Measurements from ENCODE around the gene ABCD3.

DNA sequence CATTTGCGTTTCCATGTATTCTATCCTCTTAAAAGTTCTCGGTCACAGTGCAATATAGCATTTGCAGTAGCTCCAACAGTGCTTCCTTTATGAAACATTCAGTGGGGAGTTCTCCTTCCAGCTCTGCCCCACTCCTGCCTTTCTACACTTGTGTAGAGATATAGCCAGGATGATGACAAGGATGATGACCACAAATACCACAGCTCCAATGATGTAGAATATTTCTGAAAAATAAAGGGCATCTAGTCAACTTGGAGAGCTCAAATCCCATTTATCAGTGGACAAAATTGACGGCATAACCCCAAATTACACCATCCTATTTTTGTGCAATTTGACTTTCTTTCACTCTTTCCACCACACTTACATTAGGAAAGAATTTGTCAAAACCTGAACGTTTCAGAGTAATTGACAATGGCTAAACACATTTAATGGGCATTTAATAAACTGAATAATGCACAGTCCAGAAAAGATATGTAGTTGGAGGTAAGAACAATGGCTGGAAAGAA, 112.2 kb downstream of the ABCD3 start:
- no peak for TF ChIP-seq CTCF (CRISPR knock-in tag; IDR thresholded peaks at IDR 0.05)
- TF ChIP-seq FOXA1 (IDR thresholded peaks at IDR 0.05), result no peak
- no peak for TF ChIP-seq FOXA1 (CRISPR knock-in tag; IDR thresholded peaks at IDR 0.05)
- no peak for TF ChIP-seq ZNF713 (CRISPR knock-in tag; IDR thresholded peaks at IDR 0.05)
- no peak for TF ChIP-seq YY1 (IDR thresholded peaks at IDR 0.05; ENCODE audit: insufficient read depth, insufficient replicate concordance, low read depth, low read length)
- TF ChIP-seq RFX5 (IDR thresholded peaks at IDR 0.05; ENCODE audit: low read depth, low read length), result no peak
- no peak for TF ChIP-seq ATF3 (CRISPR knock-in tag; IDR thresholded peaks at IDR 0.05)
- no peak for TF ChIP-seq ZNF558 (CRISPR knock-in tag; IDR thresholded peaks at IDR 0.05; ENCODE audit: borderline replicate concordance)
- no peak for TF ChIP-seq PHB2 (IDR thresholded peaks at IDR 0.05; ENCODE audit: partially characterized antibody)
- TF ChIP-seq ZNF569 (CRISPR knock-in tag; IDR thresholded peaks at IDR 0.05; ENCODE audit: borderline replicate concordance), result no peak

Data from HepG2 (cell line).